ENCODE results near the gene TOMM6.

DNA sequence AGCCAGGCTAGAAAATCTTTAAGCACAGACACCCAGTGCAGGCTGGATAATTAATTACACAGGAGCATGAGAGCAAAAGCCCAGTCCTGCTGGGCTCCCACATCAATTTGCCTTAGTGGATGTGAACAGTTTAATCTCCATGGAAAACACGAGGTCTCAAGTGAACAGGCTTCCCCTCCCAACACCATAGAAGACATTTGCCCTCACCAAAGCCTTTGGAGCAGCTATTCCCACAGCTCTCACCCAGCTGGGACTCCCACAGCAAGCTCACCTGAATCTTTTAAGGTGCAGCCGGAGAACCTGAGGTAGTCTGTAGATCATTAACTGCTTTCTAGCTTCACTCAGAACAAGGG is 12.0 kb downstream of the TOMM6 start:
- TF ChIP-seq, protein P1, sequence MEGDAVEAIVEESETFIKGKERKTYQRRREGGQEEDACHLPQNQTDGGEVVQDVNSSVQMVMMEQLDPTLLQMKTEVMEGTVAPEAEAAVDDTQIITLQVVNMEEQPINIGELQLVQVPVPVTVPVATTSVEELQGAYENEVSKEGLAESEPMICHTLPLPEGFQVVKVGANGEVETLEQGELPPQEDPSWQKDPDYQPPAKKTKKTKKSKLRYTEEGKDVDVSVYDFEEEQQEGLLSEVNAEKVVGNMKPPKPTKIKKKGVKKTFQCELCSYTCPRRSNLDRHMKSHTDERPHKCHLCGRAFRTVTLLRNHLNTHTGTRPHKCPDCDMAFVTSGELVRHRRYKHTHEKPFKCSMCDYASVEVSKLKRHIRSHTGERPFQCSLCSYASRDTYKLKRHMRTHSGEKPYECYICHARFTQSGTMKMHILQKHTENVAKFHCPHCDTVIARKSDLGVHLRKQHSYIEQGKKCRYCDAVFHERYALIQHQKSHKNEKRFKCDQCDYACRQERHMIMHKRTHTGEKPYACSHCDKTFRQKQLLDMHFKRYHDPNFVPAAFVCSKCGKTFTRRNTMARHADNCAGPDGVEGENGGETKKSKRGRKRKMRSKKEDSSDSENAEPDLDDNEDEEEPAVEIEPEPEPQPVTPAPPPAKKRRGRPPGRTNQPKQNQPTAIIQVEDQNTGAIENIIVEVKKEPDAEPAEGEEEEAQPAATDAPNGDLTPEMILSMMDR (IDR thresholded peaks at IDR 0.05): no peak
- no peak for TF ChIP-seq POLR2A (IDR thresholded peaks at IDR 0.05)

Measured in prostate gland (tissue), 2 donors.